Measurements from ENCODE around the gene AACS. TPM values are rescaled to one million over a fixed set of nuclear protein-coding genes. Genes with fewer than 3 reads are reported as not detected.

Gene AACS
- total and polyA plus RNA-seq, 4 donors: 15.4 to 33.5 (median 17.6) TPM

DNA sequence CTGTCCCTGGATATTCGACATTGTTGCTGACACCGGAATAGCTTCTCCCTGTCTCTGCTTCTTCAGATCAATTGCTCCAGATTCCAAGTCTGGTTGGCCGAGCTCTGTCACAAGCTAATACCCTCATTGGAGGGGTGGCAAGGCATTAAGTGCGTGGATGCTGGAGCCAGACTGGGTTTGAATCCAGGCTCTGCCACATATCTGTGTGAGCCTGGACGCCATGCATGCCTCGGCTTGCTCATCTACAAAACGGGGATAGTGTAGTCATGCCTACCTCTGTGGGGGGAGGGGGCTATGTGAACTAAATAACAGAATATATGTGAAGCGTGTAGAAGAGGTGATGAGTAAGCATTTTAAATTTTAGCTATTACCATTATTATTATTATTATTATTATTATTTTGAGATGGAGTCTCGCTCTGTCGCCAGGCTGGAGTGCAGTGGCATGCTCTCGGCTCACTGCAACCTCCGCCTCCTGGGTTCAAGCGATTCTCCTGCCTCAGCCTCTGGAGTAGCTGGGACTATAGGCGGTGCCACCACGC is 97.3 kb downstream of the AACS start:
- 86 to 93% methylated on average over 15 of the region's 15 CpGs for WGBS, 2 donors
- no peaks in the 10 kb centered on the region for H3K4me1 ChIP-seq (ENCODE audit: control insufficient read depth in 5 of 5, insufficient read depth in 5 of 5, low read length in 5 of 5)
- no peak overlapping the region for H3K9ac ChIP-seq (ENCODE audit: insufficient read depth in 1 of 2, low read length in 2 of 2)
- no peak for ATAC-seq (ENCODE audit: insufficient read depth, low FRiP score)
- no peak overlapping the region for H3K27ac ChIP-seq (ENCODE audit: low read depth in 1 of 2, low read length in 1 of 2)
- peaks cover 0 to 5% (median 0%) of the 10 kb centered on the region in 4 donors for H3K9me3 ChIP-seq (ENCODE audit: control insufficient read depth in 4 of 4, insufficient read depth in 3 of 4, low read length in 3 of 4)
- H3K36me3 ChIP-seq (ENCODE audit: control insufficient read depth in 4 of 4, insufficient read depth in 4 of 4, low read length in 4 of 4): no peaks in the 10 kb centered on the region
- no peaks in the 10 kb centered on the region for H3K27me3 ChIP-seq (ENCODE audit: control insufficient read depth in 3 of 3, insufficient read depth in 3 of 3, low read length in 2 of 3)
- no peak overlapping the region for H3K4me3 ChIP-seq
- no peak for TF ChIP-seq CTCF (IDR thresholded peaks at IDR 0.05; ENCODE audit: control extremely low read depth, extremely low read depth)
- no peak for DNase-seq

DNA sequence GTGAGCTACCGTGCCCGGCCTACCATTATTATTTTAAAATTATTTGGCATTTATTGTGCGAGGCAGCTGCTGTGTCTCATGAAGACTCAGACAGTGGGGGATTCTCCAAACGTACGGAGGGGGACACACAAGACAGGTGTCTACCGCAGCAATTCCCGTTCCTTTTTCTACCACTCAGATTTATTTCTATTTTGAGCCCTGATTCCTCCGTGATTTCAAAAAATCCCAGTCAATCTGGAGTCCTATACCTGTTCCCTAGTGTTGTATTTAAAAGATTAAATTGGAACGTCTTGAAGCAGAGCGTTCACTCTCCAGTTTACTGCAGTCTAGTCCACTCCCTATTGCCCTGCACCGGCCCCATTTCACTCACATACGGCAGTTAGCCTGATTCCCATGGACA is 97.9 kb downstream of the AACS start:
- Histone ChIP-seq H3K4me1 (ENCODE audit: control insufficient read depth in 5 of 5, insufficient read depth in 5 of 5, low read length in 5 of 5) (no peaks in the 10 kb centered on the region), H3K4me3 (no peak overlapping the region), H3K27ac (ENCODE audit: low read depth in 1 of 2, low read length in 1 of 2) (no peak overlapping the region), H3K9me3 (ENCODE audit: control insufficient read depth in 4 of 4, insufficient read depth in 3 of 4, low read length in 3 of 4) (peaks cover 0 to 7% (median 0%) of the 10 kb centered on the region in 4 donors), H3K9ac (ENCODE audit: insufficient read depth in 1 of 2, low read length in 2 of 2) (no peak overlapping the region), H3K27me3 (ENCODE audit: control insufficient read depth in 3 of 3, insufficient read depth in 3 of 3, low read length in 2 of 3) (no peaks in the 10 kb centered on the region), H3K36me3 (ENCODE audit: control insufficient read depth in 4 of 4, insufficient read depth in 4 of 4, low read length in 4 of 4) (no peaks in the 10 kb centered on the region)
- WGBS, 2 donors: 86 to 90% methylated on average over 12 of the region's 12 CpGs
- no peak for TF ChIP-seq CTCF (IDR thresholded peaks at IDR 0.05; ENCODE audit: control extremely low read depth, extremely low read depth)
- ATAC-seq (ENCODE audit: insufficient read depth, low FRiP score): no peak
- no peak for DNase-seq

- Histone ChIP-seq H3K9ac (ENCODE audit: insufficient read depth in 1 of 2, low read length in 2 of 2) (no peak overlapping the region), H3K9me3 (ENCODE audit: control insufficient read depth in 4 of 4, insufficient read depth in 3 of 4, low read length in 3 of 4) (peaks cover 0 to 7% (median 0%) of the 10 kb centered on the region in 4 donors), H3K4me3 (no peak overlapping the region), H3K27me3 (ENCODE audit: control insufficient read depth in 3 of 3, insufficient read depth in 3 of 3, low read length in 2 of 3) (no peaks in the 10 kb centered on the region), H3K4me1 (ENCODE audit: control insufficient read depth in 5 of 5, insufficient read depth in 5 of 5, low read length in 5 of 5) (no peaks in the 10 kb centered on the region), H3K36me3 (ENCODE audit: control insufficient read depth in 4 of 4, insufficient read depth in 4 of 4, low read length in 4 of 4) (no peaks in the 10 kb centered on the region), H3K27ac (ENCODE audit: low read depth in 1 of 2, low read length in 1 of 2) (no peak overlapping the region)
- WGBS, 2 donors: 90 to 96% methylated on average over 8 of the region's 8 CpGs
- DNase-seq (no peak), ATAC-seq (ENCODE audit: insufficient read depth, low FRiP score) (no peak)
- TF ChIP-seq CTCF (IDR thresholded peaks at IDR 0.05; ENCODE audit: control extremely low read depth, extremely low read depth): no peak
These were observed 99.3 kb downstream of the AACS start for GRCh38 chr12:125164541-125164940.

- WGBS, 2 donors: 91 to 97% methylated on average over 4 of the region's 4 CpGs
- Histone ChIP-seq H3K36me3 (ENCODE audit: control insufficient read depth in 4 of 4, insufficient read depth in 4 of 4, low read length in 4 of 4) (no peaks in the 10 kb centered on the region), H3K4me3 (no peak overlapping the region), H3K27me3 (ENCODE audit: control insufficient read depth in 3 of 3, insufficient read depth in 3 of 3, low read length in 2 of 3) (no peaks in the 10 kb centered on the region), H3K9me3 (ENCODE audit: control insufficient read depth in 4 of 4, insufficient read depth in 3 of 4, low read length in 3 of 4) (peaks cover 0 to 5% (median 0%) of the 10 kb centered on the region in 4 donors), H3K9ac (ENCODE audit: insufficient read depth in 1 of 2, low read length in 2 of 2) (no peak overlapping the region), H3K4me1 (ENCODE audit: control insufficient read depth in 5 of 5, insufficient read depth in 5 of 5, low read length in 5 of 5) (no peaks in the 10 kb centered on the region), H3K27ac (ENCODE audit: low read depth in 1 of 2, low read length in 1 of 2) (no peak overlapping the region)
- TF ChIP-seq CTCF (IDR thresholded peaks at IDR 0.05; ENCODE audit: control extremely low read depth, extremely low read depth): no peak
- ATAC-seq (ENCODE audit: insufficient read depth, low FRiP score): no peak
- no peak for DNase-seq
These were observed 100.8 kb downstream of the AACS start for GRCh38 chr12:125166041-125166440.
